Left lobe of liver (tissue), 2 donors: Measurements from ENCODE around the gene ARNT2. TPM values are rescaled to one million over a fixed set of nuclear protein-coding genes. Genes with fewer than 3 reads are reported as not detected.

Source experiments
- ATAC-seq: fragments of 200-7000 bp; cut with Tn5 transposase; one replicate; pipeline ENCODE4 v1.9.1; 2020; ENCODE audit warnings: mild to moderate bottlenecking, moderate library complexity
- DNase-seq: peaks from one replicate; pipeline ENCODE4 v3.0.0-alpha.2; 2020; ENCODE audit warnings: low spot score
- total RNA-seq: library from RNA; stranded (reverse); gene quantifications from one replicate; pipeline ENCODE4 v1.2.1, GENCODE V29; 2021
- donor health status: DM: no; HTN: no; CAD: no; lungs with moderate emphysema.
- donor health status: DM: no; HTN: yes; CAD: no.

ARNT2 gene
- total RNA-seq, 1 donor from 2014 or later, result 0.45 TPM

DNA sequence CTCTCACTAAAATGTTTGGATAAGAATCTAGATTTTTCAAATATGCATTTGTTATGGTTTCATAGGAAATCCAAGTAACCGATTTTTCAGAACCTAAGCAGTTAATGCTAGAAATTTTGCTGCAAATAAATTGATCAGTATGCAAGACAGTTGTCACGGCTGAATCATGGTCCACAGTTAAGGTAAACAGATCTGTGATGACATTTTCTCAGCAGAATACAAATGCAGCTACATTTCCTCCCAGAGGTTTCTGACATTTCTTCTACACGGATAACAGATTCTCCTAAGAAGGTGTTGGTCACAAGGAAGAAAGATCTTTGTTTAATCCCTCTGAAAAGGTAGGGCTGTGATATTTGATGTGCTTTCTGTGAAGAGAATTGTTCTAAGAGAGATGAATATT is 36.9 kb downstream of the ARNT2 start:
- ATAC-seq, result no peak

DNA sequence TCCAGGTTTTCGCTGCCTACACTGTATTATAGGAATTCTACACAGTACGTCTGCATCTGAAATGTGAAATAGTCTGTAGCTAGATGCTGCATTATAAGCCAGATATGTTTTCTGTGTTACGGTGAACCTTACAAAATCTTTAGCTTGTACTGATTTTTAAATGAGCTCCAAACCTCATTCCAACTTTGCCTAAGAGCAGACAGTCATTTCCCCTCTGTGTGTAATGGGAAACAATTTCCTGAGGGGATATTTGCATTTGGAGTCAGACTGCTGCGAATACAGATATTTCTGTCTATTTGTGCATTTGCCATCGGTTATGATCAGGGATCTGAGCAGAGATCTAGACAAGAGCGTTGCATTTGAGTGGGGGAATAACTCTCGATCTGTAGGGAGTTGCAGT is 37.5 kb downstream of the ARNT2 start:
- DNase-seq, result no peak
- ATAC-seq, result no peak

More for the DNA sequence above, 36.9 kb downstream of the ARNT2 start:
- DNase-seq, result no peak

DNA sequence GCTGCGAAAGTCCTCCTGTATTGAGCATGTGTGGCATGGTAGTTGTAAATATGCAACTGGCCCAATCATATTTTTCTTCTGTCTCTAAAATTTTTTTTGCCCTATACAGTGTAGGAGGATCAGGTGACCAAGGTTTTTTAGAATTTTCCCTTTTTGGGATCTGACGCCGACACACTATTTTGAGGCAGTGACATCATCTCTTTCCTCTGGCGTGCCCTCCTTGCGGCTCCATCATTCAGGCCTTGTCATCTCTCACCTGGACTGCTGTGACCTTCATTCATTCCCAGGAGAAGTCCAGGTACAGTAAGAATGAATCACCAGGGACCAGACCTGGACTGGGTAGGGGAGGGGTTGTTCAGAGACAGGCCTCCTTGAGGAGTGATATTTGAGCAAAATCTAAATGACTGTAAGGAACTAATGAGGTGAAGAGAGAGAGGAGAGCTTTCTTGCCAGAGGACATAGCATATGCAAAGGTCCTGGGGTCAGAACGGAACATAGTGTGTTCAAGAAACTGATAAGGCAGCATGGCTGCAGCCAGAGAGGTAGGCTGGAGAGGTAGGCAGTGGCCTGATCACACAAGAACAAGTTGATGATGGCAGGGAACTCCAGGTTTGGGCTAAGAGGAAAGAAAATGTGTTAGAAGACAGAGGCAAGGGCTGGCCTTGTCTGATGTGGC is 38.7 kb downstream of the ARNT2 start:
- ATAC-seq, result no peak
- DNase-seq, result no peak

DNA sequence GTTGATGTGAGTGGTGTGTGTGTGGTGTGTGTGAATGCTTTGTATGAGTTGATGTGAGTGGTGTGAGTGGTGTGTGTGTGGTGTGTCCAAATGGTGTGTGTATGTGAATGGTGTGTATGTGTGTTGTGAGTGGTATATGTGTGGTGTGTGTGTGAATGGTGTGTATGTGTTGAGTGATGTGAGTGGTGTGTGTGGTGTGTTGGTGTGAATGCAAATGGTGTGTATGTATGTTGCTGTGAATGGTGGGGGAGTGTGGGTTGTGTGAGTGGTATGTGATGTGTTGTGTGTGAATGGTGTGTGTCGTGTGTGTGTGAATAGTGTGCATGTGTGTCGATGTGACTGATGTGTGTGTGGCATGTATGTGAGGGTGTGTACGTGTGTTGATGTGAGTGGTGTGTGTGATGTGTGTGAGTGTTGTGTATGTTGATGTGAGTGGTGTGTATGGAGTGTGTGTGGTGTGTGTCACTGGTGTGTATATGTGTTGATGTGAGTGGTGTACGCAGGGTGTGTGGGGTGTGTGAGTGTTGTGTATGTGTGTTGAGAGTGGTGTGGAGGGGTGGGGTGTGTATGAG is 40.6 kb downstream of the ARNT2 start:
- no peak for ATAC-seq

DNA sequence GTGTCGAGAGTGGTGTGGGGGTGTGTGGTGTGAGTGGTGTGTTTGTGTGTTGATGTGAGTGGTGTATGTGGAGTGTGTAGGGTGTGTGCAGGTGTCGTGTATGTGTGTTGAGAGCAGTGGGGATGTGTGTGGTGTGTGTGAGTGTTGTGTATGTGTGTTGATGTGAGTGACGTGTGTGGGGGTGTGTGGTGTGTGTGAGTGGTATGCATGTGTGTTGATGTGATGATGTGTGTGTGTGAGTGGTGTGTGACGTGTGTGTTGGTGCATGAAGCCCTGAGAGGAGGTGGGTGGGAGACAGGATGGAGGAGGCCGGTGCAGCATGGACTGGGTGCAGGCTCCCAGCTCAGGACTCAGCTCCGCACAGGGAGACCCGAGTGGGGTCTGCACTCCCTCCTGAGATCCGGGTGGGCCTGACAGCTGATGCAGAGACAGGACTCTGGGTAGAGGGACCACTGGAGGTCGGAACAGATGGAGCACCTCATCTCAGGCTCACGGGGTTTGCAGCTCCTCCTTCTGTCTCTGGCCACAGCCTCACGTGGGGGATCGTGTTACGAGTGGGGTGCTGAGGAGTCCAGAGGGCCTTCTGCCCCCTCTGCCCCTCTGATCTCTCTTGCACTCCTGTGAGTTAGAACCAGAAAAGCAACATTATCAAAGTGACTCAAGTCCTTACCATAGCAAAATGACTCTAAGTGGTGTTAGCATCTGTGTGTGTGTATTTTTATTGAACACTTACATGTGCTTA is 41.3 kb downstream of the ARNT2 start:
- no peak for DNase-seq
- no peak for ATAC-seq

More for the DNA sequence above, 40.6 kb downstream of the ARNT2 start:
- DNase-seq, result no peak

DNA sequence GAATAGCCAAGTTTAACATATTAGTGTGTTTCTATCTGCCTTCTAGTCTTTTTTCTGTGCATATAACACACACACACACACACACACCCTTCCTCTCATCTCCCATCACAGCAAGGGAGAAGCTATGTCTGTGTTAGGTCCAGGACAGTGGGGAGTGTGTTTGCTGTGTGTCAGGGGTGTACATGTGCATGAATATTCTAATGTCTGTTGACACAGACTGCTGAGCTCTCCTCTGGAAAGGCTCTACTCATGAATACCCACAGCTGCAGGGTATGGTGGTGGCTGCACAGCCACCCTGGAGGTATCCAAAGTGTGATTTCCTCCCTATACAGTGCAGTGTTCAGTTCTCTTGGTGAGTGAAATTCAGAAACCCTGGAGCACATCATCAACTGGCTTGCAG is 42.9 kb downstream of the ARNT2 start:
- DNase-seq, result no peak
- ATAC-seq, result no peak

DNA sequence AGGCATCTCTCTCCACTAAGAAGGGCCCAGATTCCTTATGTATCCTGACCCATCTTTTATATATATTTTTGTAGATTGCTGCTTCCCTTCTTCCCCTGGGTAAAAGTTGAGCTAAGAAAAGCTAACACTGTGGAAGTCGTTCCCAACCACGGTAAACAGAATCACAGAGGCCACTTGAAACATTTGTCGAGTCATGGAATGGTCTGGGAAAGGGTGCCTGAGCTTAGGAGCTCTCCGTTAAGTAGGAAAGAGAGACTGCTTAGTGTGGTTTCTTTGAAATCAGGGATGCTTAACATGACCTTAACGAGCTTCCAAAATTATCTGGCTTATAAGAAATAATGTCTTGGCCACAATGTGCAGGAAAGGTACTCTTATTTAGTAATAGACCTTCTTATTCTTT is 45.6 kb downstream of the ARNT2 start:
- DNase-seq (no peak), ATAC-seq (no peak)

DNA sequence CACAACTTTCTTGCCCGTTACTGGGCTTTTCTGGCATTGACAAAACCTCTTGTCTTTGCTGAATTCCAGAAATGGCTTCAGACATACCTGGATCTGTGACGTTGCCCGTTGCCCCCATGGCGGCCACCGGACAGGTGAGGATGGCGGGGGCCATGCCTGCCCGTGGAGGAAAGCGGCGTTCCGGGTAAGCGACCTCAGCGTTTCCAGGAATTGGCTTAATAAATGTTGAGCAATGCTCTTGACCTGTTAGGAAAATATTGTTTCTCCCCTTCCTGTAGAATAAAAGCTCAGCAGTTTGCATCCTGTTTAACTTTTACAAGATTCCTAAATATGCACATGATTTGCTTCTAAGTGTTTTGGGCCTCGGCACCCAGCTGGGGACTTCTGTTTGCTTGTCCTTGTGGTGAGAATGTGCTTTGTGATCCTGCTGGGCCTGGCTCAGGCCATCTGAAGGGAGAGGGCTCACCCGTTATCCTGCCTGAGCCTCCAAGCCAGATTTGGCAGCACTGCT is 46.7 kb downstream of the ARNT2 start:
- ATAC-seq (no peak), DNase-seq (no peak)

DNA sequence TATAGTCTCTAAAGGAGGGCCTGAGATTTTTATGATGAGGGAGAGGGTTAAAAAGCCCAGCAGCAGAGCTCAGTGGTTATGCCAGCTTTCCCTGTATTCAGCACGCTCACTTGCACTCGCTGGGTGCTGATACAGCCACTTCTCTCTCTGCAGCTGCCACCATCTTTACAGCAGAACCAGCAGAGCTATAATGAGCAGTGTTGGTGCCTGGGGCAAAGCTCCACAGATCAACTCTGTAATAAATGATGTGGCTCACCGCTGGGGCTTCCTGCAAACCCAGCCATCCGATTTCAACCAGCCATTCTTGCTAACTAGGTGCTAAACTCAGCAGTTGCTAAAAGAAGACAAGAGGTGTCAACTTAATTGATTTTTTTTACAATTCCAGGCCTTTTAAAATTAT is 48.0 kb downstream of the ARNT2 start:
- ATAC-seq (no peak), DNase-seq (no peak)

DNA sequence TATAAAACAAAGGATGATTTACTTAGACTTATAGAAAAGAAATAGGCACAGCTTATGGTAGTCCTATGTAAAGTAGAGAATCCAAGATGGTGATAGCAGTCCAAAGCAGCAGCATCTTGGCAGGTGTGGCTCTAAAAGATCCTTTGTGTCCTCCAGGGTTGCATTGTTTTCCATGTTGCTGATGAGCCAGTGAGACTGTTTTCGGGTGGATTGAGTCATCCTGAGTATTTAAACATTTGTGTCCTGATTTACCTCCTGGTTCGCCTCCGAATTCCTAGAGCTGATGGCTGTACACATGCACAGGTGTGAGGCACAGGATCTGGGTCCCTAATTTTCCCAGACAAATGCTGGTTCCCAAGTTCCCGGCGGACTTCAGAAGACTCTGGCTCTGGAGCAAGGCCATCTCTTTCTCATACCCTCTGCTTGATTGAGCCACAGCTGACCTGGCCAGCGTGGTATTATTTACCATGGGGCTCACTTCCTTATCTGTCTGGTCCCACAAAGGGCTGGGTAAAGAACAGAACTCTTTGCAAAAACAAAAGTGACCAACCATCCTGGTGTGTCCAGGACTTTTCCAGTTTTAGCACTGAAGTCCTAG is 51.0 kb downstream of the ARNT2 start:
- ATAC-seq, result no peak

DNA sequence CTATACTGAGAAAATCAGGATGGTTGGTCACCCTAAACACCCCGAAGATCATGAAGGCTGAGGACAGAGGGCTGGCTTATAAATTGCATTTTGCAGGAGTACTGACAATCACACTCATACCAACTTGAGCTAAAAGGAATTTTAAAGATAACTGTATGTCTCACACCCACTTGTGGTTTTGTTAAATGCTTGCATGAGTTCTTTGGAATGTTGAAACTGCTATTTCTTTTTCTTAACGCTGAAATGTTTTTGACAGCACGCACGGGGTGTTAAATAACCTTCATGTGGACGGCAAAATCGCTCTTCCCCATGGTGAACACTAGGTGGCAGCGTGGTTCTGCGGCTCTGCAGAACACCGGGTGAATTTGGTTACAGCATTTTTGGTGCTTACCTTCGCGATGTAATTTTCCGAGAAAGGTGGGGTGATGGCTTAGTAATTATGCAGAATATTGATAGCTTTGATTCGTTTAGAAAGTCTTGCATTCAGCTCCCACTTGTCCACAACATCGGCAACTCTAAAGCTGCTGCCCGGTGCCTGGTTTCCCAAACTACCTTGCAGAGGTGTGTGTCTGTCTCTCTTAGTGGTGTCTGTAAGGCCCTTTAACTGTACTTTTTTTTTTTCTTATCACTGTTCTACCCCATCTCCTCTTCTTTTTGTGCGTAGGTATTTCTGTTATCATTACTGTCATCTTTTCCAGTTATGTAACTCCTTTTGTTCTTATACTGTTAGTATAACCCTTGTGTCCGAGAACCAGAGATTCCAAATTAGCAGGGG is 51.7 kb downstream of the ARNT2 start:
- ATAC-seq, result peak; percentile 96
- peak; percentile 54 for DNase-seq

More for the DNA sequence above, 51.0 kb downstream of the ARNT2 start:
- no peak for DNase-seq

DNA sequence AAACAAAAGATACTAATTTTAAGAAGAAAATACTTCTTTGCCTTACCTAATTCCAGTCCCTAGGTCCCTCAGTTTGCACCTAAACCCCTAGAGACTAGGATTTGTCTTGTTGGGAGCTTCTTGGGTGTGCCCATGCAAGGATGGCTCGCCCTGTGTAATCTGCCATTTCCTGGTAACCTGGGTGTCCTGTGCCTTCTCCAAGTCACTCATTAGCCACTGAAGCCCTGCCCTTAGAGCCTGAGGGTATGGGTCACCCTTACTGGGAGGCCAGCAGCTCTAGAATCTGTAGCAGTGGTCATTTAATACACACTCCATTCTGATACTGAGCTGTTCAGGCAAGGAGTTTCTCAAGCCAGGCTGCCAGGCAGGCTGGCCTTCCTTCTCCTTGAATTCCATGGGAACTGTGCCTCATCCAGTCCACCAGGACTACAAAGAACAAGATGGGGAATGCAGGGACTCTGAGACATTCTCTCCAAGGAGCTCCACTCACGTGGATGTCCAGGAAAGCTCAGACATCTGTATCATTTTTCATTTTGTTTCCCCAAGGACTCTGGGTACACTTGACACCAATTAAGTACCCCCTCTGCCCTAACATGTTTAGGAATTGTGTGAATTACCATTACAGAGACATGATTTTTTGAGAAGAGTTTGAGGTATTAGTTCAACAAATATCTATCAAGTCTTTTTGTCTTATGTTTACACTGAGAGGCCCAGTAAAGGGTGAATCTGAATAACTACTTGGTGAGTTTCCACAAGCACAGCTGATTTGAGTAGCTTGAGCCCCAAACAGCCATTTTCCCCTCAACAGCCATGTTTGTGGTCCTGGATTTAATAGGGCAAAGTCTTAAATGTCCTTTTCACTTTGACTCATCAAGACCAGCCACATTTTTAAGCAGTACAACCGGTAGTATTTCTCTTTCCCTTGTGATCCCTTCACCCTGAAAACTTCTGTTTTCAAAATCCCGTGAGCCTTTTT is 52.6 kb downstream of the ARNT2 start:
- ATAC-seq, result no peak

DNA sequence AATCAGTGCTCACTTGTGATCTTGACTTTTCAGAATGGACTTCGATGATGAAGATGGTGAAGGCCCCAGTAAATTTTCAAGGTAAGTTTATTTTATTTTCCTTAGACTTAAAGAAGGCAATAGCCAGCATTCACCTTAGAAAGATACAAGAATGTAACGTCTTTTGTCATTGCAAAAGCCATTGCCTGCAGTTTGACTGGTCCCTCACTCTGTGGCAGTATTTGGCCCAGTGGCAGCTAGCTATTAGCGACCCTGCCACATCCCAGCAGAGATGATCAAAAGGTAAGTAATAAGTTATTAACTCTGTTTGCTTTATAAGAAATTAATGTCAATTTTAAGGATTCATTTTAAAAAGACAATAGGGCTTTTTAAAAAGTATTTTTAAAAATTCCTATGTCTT is 53.7 kb downstream of the ARNT2 start:
- ATAC-seq (no peak), DNase-seq (no peak)

More for the DNA sequence above, 52.6 kb downstream of the ARNT2 start:
- no peak for DNase-seq

DNA sequence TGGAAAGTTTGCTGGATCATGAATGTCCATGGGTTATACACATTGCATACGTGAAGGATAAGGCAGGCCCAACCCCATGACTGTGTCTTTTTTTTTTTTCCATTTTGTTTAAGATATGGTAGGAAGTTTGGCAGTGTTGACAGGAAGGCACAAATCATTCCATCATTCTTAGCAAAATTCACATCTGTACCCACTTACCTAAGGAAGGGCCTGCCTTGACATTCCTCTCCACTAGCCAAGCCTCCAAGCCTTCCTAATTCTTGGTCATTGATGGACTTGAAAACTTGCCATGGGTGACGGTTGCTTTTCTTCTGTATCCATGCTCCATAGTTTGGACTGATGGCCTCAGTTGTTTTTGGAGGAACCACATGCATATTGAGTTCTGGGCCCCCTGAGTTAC is 54.4 kb downstream of the ARNT2 start:
- ATAC-seq (no peak), DNase-seq (no peak)

DNA sequence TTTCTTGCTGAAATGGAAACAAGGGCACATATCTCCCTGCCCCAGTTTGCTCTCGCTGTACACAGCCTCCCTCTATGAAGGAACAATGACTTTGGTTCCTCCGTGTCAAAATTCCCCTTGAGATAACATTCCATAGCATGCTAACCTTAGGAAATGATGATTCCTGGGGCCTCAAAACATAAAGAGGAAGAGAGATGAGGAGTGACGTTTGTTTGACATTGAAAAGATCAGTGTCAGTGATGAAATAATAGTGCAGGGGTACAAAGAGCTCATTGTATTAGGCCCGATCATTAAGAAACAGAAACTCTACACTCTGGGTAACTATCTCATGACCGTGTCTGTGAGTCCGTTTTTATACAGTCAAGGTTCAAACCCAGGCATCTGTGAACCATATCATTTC is 55.2 kb downstream of the ARNT2 start:
- DNase-seq (no peak), ATAC-seq (no peak)

DNA sequence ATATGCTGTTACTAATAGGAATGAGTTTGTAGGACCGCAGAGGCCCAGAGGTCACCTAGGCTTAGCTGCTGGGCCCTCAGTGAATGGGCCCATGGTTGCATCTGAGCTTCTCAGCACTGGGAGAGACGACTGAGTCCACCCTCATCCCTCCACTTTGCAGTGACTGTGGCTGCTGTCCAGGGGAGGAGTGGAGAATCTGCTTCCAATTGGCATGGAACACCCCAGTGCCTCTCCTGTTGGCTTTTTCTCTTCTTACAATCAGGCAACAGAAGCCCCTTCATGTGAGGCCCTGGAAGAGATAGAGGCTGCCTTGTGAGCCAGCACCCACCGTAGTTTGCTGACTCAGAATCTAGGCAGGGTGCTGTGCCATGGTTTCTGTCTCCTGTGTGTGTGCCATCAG is 55.6 kb downstream of the ARNT2 start:
- no peak for DNase-seq
- no peak for ATAC-seq

DNA sequence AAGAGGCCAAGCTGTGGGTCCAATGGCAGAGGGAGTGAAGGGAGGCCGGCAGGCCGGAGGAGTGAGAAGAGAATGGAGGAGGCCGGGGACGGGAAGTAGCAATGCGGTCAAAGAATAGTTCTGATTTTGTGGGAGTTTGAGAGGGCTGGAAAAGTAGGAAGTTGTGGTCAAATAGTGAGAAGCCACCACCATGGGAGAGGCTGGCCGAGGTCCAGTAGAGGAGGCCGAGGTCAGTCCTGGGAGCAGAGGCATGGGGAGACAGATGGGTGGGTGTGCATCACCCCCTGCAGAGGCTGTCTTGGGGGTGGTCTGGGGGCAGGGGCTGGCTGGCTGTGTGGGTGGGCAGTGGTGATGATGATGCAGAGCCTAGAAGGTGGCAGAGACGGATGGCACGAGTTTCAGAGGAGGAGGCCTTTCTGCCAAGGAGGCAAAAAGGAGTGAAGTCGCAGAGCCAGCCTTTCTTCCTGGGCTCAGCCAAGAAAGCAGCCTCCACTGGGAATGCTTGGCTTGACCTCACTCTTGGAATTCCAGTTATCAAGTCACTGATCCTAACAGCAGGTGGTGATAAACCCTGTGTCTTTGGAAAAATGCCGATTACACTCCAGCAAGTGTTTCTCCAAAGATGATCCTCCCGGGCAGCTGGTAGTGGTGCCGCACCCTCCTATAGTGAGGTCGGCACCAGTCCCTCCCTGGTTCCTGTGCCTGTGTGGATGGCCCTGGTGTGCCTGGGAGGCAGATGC is 57.3 kb downstream of the ARNT2 start:
- DNase-seq (no peak), ATAC-seq (no peak)

DNA sequence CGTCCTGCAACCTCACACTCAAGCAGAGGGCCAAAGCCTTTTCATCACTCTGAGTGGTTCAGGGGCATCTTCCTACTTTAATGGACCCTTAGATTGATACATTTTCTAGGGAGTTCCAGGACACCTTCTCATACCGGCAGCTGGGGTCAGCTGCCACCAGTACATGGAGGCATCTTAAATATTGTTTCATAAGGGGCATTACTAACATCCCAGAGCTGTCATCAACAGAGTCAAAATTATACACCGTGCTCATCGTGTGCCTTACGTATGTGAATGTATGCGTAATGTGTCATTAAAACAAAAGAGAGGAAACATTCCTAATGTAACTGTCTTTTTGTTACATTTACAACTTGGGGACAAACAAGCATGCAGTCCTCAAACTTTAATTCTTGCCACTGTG is 57.9 kb downstream of the ARNT2 start:
- ATAC-seq, result no peak

More for the DNA sequence above, 57.9 kb downstream of the ARNT2 start:
- no peak for DNase-seq
